PC-3 (cell line): Measurements from ENCODE around the gene HECW1. TPM values are rescaled to one million over a fixed set of nuclear protein-coding genes. Genes with fewer than 3 reads are reported as not detected.
A peak's percentile ranks its signal among the peaks of the same experiment; 100 is the strongest.

ENCODE experiments used
- ATAC-seq: fragments of 200-7000 bp; cut with Tn5 transposase; 2 replicates; pipeline ENCODE4 v1.9.1; 2020; ENCODE audit warnings: mild to moderate bottlenecking, moderate library complexity
- BruUV-seq: library from RNA; stranded (reverse); fragments of 400-500 nt; replicated peaks from 2 replicates; lab custom pipeline; 2021; lab: Mats Ljungman, UMichigan
- CTCF ChIA-PET: fragments of 300-600 bp; sonication (Branson Sonifier 250); formaldehyde crosslinking; loops from one replicate; lab custom pipeline; 2022; ENCODE audit warnings: antibody characterized with exemption; lab: Charles Lee
- POLR2A ChIA-PET: fragments of 300-600 bp; sonication (Branson Sonifier 250); formaldehyde crosslinking; loops from one replicate; lab custom pipeline; 2022; ENCODE audit warnings: antibody characterized with exemption; ENCODE audit not compliant: unreplicated experiment; lab: Charles Lee
- DNase-seq: peaks from one replicate; pipeline ENCODE4 v3.0.0-alpha.2; 2015
- H2AFZ ChIP-seq: fragments of 300-600 bp; sonication (generic); 2 replicates; pipeline ENCODE4 v1.6.0; 2016; ENCODE audit warnings: antibody characterized with exemption, low read length
- H3F3A ChIP-seq: fragments of 300-600 bp; sonication (generic); one replicate; pipeline ENCODE4 v1.6.0; 2017; ENCODE audit warnings: antibody characterized with exemption, low read length, control low read depth, mild to moderate bottlenecking; ENCODE audit not compliant: unreplicated experiment
- H3K27ac ChIP-seq: fragments of 300-600 bp; sonication (generic); 2 replicates; pipeline ENCODE4 v1.5.1; 2016; ENCODE audit warnings: mild to moderate bottlenecking, low read length
- H3K27me3 ChIP-seq: fragments of 300-600 bp; sonication (generic); 2 replicates; pipeline ENCODE4 v1.6.1; 2016; ENCODE audit warnings: low read length, mixed read lengths
- H3K36me3 ChIP-seq: fragments of 300-600 bp; sonication (generic); 2 replicates; pipeline ENCODE4 v1.6.1; 2016; ENCODE audit warnings: low read depth, mixed run types, low read length, mixed read lengths
- H3K4me1 ChIP-seq: fragments of 300-600 bp; sonication (generic); 2 replicates; pipeline ENCODE4 v1.5.1; 2016; ENCODE audit warnings: low read length; ENCODE audit not compliant: insufficient read depth
- H3K4me2 ChIP-seq: fragments of 300-600 bp; sonication (generic); 2 replicates; pipeline ENCODE4 v1.6.0; 2016; ENCODE audit warnings: low read length
- H3K4me3 ChIP-seq: fragments of 300-600 bp; sonication (generic); 2 replicates; pipeline ENCODE4 v1.5.1; 2016; ENCODE audit warnings: mild to moderate bottlenecking, low read length, mixed read lengths
- H3K79me2 ChIP-seq: fragments of 300-600 bp; sonication (generic); 2 replicates; pipeline ENCODE4 v1.6.1; 2017; ENCODE audit warnings: low read length, mixed read lengths
- H3K9ac ChIP-seq: fragments of 300-600 bp; sonication (generic); 2 replicates; pipeline ENCODE4 v1.6.0; 2016; ENCODE audit warnings: mild to moderate bottlenecking, low read length
- H3K9me2 ChIP-seq: fragments of 300-600 bp; sonication (generic); replicated peaks from 2 replicates; pipeline ENCODE4 v1.6.1; 2016; ENCODE audit warnings: mixed run types, low read length, mixed read lengths
- H3K9me3 ChIP-seq: fragments of 300-600 bp; sonication (generic); 2 replicates; pipeline ENCODE4 v1.6.1; 2016; ENCODE audit warnings: low read length, mixed read lengths
- H4K20me1 ChIP-seq: fragments of 300-600 bp; sonication (generic); 2 replicates; pipeline ENCODE4 v1.6.1; 2016; ENCODE audit warnings: low read length, mixed read lengths
- EZH2 ChIP-seq: fragments of 300-600 bp; sonication (generic); IDR thresholded peaks from one replicate; pipeline ENCODE4 v1.6.1; 2017; ENCODE audit warnings: antibody characterized with exemption, mild to moderate bottlenecking, low read length; ENCODE audit not compliant: unreplicated experiment
- EZH2phosphoT487 ChIP-seq: fragments of 300-600 bp; sonication (generic); IDR thresholded peaks from 2 replicates; pipeline ENCODE4 v1.6.1; 2018; ENCODE audit warnings: mild to moderate bottlenecking, antibody characterized with exemption, low read length, borderline replicate concordance
- intact Hi-C: fragments of 100-400 bp; cut with micrococcal nuclease; formaldehyde crosslinking; loops from 2 replicates; pipeline ENCODE4 v1.9.0; 2023
- total RNA-seq: library from RNA; depleted of rRNA; stranded (reverse); fragments of >200 nt; gene quantifications from 2 replicates; pipeline ENCODE4 v1.2.3, GENCODE V29; 2014
- TF ChIP-seq, protein P1 (sequence below): fragments of 300-600 bp; sonication (generic); conservative IDR thresholded peaks from 2 replicates; pipeline ENCODE4 v1.5.1; 2017; ENCODE audit warnings: antibody characterized with exemption, low read depth, mild to moderate bottlenecking, low read length

The HECW1 gene
- total RNA-seq, 1 experiment from 2014 or later = 3.0 TPM

GRCh38 chr7:43143918-43144589, 31.6 kb downstream of the HECW1 start:
- no peak overlapping the region for H3K27ac ChIP-seq
- H3K9ac ChIP-seq = no peak overlapping the region
- ChIA-PET CTCF (no interaction called here), POLR2A (no interaction called here)
- no peak overlapping the region for H3K4me3 ChIP-seq
- H3K4me2 ChIP-seq = 0 out of 2 replicates have a peak overlapping the region, but pooled peaks have one; percentile 11
- H3K9me3 ChIP-seq = no peaks in the 10 kb centered on the region
- no peaks in the 10 kb centered on the region for H3K79me2 ChIP-seq
- no peaks in the 10 kb centered on the region for H3K27me3 ChIP-seq
- peak; percentile 49 for DNase-seq
- no TSS peak for BruUV-seq
- intact Hi-C loops = loop anchor here (5.0 kb wide), 1 partner anchor 58 kb away; no protein-coding TSS in a partner anchor
- peaks cover 12% of the 10 kb centered on the region for H3K4me1 ChIP-seq
- TF ChIP-seq, protein P1, sequence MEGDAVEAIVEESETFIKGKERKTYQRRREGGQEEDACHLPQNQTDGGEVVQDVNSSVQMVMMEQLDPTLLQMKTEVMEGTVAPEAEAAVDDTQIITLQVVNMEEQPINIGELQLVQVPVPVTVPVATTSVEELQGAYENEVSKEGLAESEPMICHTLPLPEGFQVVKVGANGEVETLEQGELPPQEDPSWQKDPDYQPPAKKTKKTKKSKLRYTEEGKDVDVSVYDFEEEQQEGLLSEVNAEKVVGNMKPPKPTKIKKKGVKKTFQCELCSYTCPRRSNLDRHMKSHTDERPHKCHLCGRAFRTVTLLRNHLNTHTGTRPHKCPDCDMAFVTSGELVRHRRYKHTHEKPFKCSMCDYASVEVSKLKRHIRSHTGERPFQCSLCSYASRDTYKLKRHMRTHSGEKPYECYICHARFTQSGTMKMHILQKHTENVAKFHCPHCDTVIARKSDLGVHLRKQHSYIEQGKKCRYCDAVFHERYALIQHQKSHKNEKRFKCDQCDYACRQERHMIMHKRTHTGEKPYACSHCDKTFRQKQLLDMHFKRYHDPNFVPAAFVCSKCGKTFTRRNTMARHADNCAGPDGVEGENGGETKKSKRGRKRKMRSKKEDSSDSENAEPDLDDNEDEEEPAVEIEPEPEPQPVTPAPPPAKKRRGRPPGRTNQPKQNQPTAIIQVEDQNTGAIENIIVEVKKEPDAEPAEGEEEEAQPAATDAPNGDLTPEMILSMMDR = no peak
- TF ChIP-seq EZH2phosphoT487 (no peak), EZH2 (no peak)
- H3F3A ChIP-seq = peaks cover 2% of the 10 kb centered on the region
- ATAC-seq = peak; percentile 77
- H3K36me3 ChIP-seq = no peaks in the 10 kb centered on the region
- H2AFZ ChIP-seq = no peak overlapping the region
- no peaks in the 10 kb centered on the region for H4K20me1 ChIP-seq
- no peaks in the 10 kb centered on the region for H3K9me2 ChIP-seq

DNA sequence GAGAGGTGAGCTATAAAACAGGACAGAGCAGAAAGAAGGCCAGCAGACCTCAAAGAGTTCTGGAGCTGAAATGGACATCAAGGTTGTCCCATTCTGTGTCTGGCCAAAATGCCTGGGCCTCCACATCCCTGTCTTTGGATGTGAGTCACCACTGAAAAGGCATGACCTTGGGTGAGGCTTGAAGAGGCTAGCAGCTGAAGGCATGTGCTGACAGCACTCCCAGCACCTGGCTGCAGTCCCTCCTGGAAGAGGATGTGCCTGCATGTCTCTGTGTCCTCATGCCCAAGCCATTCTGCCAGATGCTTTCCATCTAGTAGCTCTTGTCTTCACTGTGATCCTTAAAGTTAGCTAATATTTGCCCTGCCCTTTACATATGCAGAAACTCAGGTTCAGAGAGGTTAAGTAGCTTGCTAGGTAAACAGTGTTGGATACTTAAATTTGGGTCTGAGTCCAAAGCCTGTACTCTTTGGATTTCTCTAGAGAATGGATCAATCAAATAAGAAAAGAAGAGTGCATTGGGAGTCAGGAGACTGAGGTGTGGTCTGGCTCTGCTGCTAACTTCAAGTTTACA, 35.8 kb downstream of the HECW1 start:
- Histone ChIP-seq H2AFZ (no peak overlapping the region), H4K20me1 (no peaks in the 10 kb centered on the region), H3K79me2 (no peaks in the 10 kb centered on the region), H3K4me3 (no peak overlapping the region), H3K9me3 (no peaks in the 10 kb centered on the region), H3K9ac (no peak overlapping the region), H3K4me1 (peaks cover 12% of the 10 kb centered on the region), H3K27ac (no peak overlapping the region), H3K36me3 (no peaks in the 10 kb centered on the region), H3F3A (peaks cover 2% of the 10 kb centered on the region), H3K9me2 (no peaks in the 10 kb centered on the region), H3K27me3 (no peaks in the 10 kb centered on the region), H3K4me2 (no peak overlapping the region)
- ChIA-PET CTCF (no interaction called here), POLR2A (no interaction called here)
- DNase-seq (peak; percentile 27), ATAC-seq (peak; percentile 27; the same call in 1 of the 2 replicates)
- intact Hi-C loops = no loop called here
- TF ChIP-seq, protein P1 = no peak
- TF ChIP-seq EZH2 = no peak
- TF ChIP-seq EZH2phosphoT487 = no peak
- BruUV-seq = no TSS peak

- Histone ChIP-seq H3K4me3 (no peak overlapping the region), H4K20me1 (no peaks in the 10 kb centered on the region), H3K9me2 (no peaks in the 10 kb centered on the region), H3K27ac (no peak overlapping the region), H3K9ac (no peak overlapping the region), H3K79me2 (no peaks in the 10 kb centered on the region), H3K36me3 (no peaks in the 10 kb centered on the region), H3K27me3 (no peaks in the 10 kb centered on the region), H3F3A (no peaks in the 10 kb centered on the region), H3K4me2 (no peak overlapping the region), H3K9me3 (no peaks in the 10 kb centered on the region), H3K4me1 (no peaks in the 10 kb centered on the region), H2AFZ (no peak overlapping the region)
- DNase-seq (no peak), ATAC-seq (no peak)
- TF ChIP-seq EZH2phosphoT487 (no peak), EZH2 (no peak)
- TF ChIP-seq, protein P1 = no peak
- ChIA-PET CTCF (no interaction called here), POLR2A (no interaction called here)
- intact Hi-C loops = no loop called here
- BruUV-seq = no TSS peak
These were observed 38.6 kb downstream of the HECW1 start for GRCh38 chr7:43151076-43151475.
